Transverse colon (tissue), 4 donors: ENCODE measurements around the gene KRT80. TPM values are rescaled to one million over a fixed set of nuclear protein-coding genes. Genes with fewer than 3 reads are reported as not detected.

Experiments
- DNase-seq: peaks from one replicate; pipeline ENCODE4 v3.0.0-alpha.2; 2019
- H3K27ac ChIP-seq, 4 donors: fragments of 200-600 bp; sonication (generic); 2 replicates each; pipeline ENCODE4 v1.5.1; 2016 to 2018; ENCODE audit warnings: inconsistent platforms in 4 of 4
- H3K27me3 ChIP-seq: fragments of 200-600 bp; sonication (generic); 2 replicates; pipeline ENCODE4 v1.5.1; 2017; ENCODE audit warnings: inconsistent platforms
- H3K36me3 ChIP-seq, 4 donors: fragments of 200-600 bp; sonication (generic); 2 replicates each; pipeline ENCODE4 v1.5.1; 2017 to 2019; ENCODE audit warnings: inconsistent platforms in 4 of 4
- H3K4me1 ChIP-seq, 4 donors: fragments of 200-600 bp; sonication (generic); 2 replicates each; pipeline ENCODE4 v1.5.1; 2017 to 2020; ENCODE audit warnings: inconsistent platforms in 4 of 4
- H3K4me3 ChIP-seq, 4 donors: fragments of 200-600 bp; sonication (generic); 1 replicate in 1 of 4; 2 replicates in 3 of 4; pipeline versions ENCODE4 v1.5.1 to v1.6.1; 2017 to 2019; ENCODE audit warnings: inconsistent platforms in 4 of 4
- H3K9me3 ChIP-seq, 2 donors: fragments of 200-600 bp; sonication (generic); 2 replicates each; pipeline ENCODE4 v1.5.1; 2017 to 2019; ENCODE audit warnings: inconsistent platforms in 2 of 2
- CTCF ChIP-seq, 5 experiments: fragments of 200-600 bp in 3 of 5; fragments of 450-650 bp in 2 of 5; sonication (generic) in 3 of 5; IDR thresholded peaks; 1 replicate in 2 of 5; 2 replicates in 3 of 5; pipeline ENCODE4 v1.5.1; 2016 to 2017; ENCODE audit warnings: antibody characterized with exemption in 5 of 5, inconsistent platforms in 3 of 5, mild to moderate bottlenecking in 2 of 5, moderate library complexity in 1 of 5
- EP300 ChIP-seq: sonication (generic); formaldehyde crosslinking; IDR thresholded peaks from one replicate; pipeline ENCODE4 v1.6.1; 2017; ENCODE audit warnings: antibody characterized with exemption, low read depth
- POLR2A ChIP-seq: fragments of 450-650 bp; IDR thresholded peaks from one replicate; pipeline ENCODE4 v1.6.1; 2016; ENCODE audit warnings: antibody characterized with exemption, mild to moderate bottlenecking, moderate library complexity
- POLR2AphosphoS5 ChIP-seq, 3 donors: sonication (generic); formaldehyde crosslinking; IDR thresholded peaks; one replicate each; pipeline ENCODE4 v1.6.1; 2016; ENCODE audit warnings: antibody characterized with exemption in 3 of 3
- WGBS, 2 donors: methylation state at CpG; one replicate each; pipeline ENCODE4 v1.1.5; 2018; ENCODE audit warnings: low coverage in 1 of 2; 5-methylcytosine and 5-hydroxymethylcytosine counted together
- in situ Hi-C, 4 donors: fragments of 200-750 bp; cut with MboI; loops; one replicate each; pipeline versions ENCODE4 v1.15.0 to v1.15.1; 2017; ENCODE audit warnings: low sequenced_read_pairs in 3 of 4, low pct_ligation_motif_present in 1 of 4, low pct_unique_long_range_greater_than_20kb in 1 of 4
- intact Hi-C: fragments of 100-400 bp; cut with DNase I; formaldehyde crosslinking; loops from one replicate; pipeline ENCODE4 v1.15.1; 2023; ENCODE audit warnings: low total_unique reads
- total RNA-seq, 4 donors: library from RNA; depleted of rRNA; stranded (reverse); fragments of >200 nt; gene quantifications; one replicate each; pipeline ENCODE4 v1.1.0, GENCODE V29; 2016

The KRT80 gene
- total RNA-seq, 4 donors from 2014 or later: 0.14 TPM; not detected in 3

DNA sequence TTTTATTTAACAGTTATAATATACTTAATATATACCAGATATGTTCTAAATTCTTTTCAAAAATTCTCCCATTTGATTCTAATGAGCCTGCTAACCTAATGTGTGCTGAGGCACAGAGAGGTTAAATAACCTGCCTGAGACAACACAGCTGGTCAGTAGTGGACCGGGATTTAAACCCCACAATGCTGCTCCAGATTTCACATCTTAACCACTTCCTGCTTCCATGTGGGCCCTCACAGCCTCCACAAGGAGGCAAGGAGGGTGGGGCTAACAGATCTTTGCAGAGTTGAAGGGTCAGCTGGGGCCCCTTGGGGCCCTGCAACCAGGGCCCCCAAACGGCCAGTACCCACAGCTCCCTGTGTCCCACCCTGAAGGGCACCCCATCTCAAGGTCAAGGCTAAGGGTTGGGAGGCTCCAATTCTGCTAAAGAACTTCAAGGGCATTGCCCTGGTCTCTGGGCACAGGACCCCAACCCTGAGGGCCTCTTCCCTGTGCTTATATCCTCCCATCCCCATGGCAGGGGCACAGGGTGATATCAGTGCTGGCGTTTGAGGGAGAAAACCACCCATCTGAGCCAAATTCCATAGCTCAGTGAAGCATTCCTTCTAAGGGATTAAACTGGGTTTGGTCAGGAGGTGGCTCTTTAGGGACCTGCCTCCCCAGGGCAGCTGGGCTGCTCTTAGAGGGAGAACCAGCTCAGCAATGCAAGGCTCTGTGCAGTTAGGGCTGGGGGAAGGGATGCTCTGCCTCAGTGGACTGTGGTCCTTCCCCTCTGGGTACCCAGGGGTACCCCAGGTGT is 2.2 kb downstream of the KRT80 start:
- Histone ChIP-seq H3K27ac (no peak overlapping the region), H3K27me3 (no peaks in the 10 kb centered on the region), H3K4me1 (peaks cover 8 to 18% (median 16%) of the 10 kb centered on the region in 4 donors), H3K9me3 (no peaks in the 10 kb centered on the region), H3K36me3 (no peaks in the 10 kb centered on the region), H3K4me3 (no peak overlapping the region)
- WGBS, 2 donors: 40 to 57% methylated on average over 1 to 3 of the region's 3 CpGs
- in situ Hi-C loops (no loop called here), intact Hi-C loops (no loop called here)
- no peak for TF ChIP-seq CTCF (IDR thresholded peaks at IDR 0.05)
- TF ChIP-seq POLR2AphosphoS5 (IDR thresholded peaks at IDR 0.05): no peak
- no peak for TF ChIP-seq EP300
- no peak for TF ChIP-seq POLR2A
- DNase-seq: no peak

GRCh38 chr12:52188658-52189057 is 3.2 kb downstream of the KRT80 start:
- in situ Hi-C loops: no loop called here
- no peak for DNase-seq
- TF ChIP-seq EP300 (no peak), POLR2A (no peak), POLR2AphosphoS5 (IDR thresholded peaks at IDR 0.05) (no peak), CTCF (IDR thresholded peaks at IDR 0.05) (no peak)
- no peaks in the 10 kb centered on the region for H3K36me3 ChIP-seq
- 86 to 91% methylated on average over 1 to 7 of the region's 7 CpGs for WGBS, 2 donors
- H3K4me3 ChIP-seq: no peak overlapping the region
- no peaks in the 10 kb centered on the region for H3K27me3 ChIP-seq
- no peaks in the 10 kb centered on the region for H3K9me3 ChIP-seq
- intact Hi-C loops: no loop called here
- peaks cover 8 to 17% (median 13%) of the 10 kb centered on the region in 4 donors for H3K4me1 ChIP-seq
- H3K27ac ChIP-seq: no peak overlapping the region

GRCh38 chr12:52187640-52188039 is 4.2 kb downstream of the KRT80 start:
- intact Hi-C loops (no loop called here), in situ Hi-C loops (no loop called here)
- Histone ChIP-seq H3K36me3 (no peaks in the 10 kb centered on the region), H3K27me3 (no peaks in the 10 kb centered on the region), H3K9me3 (no peaks in the 10 kb centered on the region), H3K4me1 (peaks cover 8 to 14% (median 13%) of the 10 kb centered on the region in 4 donors), H3K4me3 (no peak overlapping the region), H3K27ac (no peak overlapping the region)
- no peak for DNase-seq
- WGBS, 2 donors: 83 to 90% methylated on average over 2 to 4 of the region's 5 CpGs
- TF ChIP-seq CTCF (IDR thresholded peaks at IDR 0.05): no peak
- no peak for TF ChIP-seq POLR2A
- no peak for TF ChIP-seq EP300
- no peak for TF ChIP-seq POLR2AphosphoS5 (IDR thresholded peaks at IDR 0.05)

- Histone ChIP-seq H3K9me3 (no peaks in the 10 kb centered on the region), H3K27ac (no peak overlapping the region), H3K36me3 (no peaks in the 10 kb centered on the region), H3K4me1 (peaks cover 7 to 10% (median 9%) of the 10 kb centered on the region in 4 donors), H3K27me3 (no peaks in the 10 kb centered on the region), H3K4me3 (no peak overlapping the region)
- 81% methylated on average over 11 of the region's 11 CpGs; no CpG with 5 or more reads in 1 of the 2 donors for WGBS, 2 donors
- TF ChIP-seq POLR2A: no peak
- TF ChIP-seq EP300: no peak
- no peak for TF ChIP-seq CTCF (IDR thresholded peaks at IDR 0.05)
- TF ChIP-seq POLR2AphosphoS5 (IDR thresholded peaks at IDR 0.05): no peak
- no peak for DNase-seq
- intact Hi-C loops: no loop called here
- in situ Hi-C loops: no loop called here
These were observed 4.6 kb downstream of the KRT80 start for GRCh38 chr12:52187206-52187605.
